ENCODE data around the gene UNC13A.

Gene UNC13A

GRCh38 chr19:17659996-17660395 lies 28.2 kb downstream of the UNC13A start:
- no peak for DNase-seq

GRCh38 chr19:17658666-17659065 lies 29.5 kb downstream of the UNC13A start:
- DNase-seq, result no peak

- DNase-seq, result no peak
Observed at GRCh38 chr19:17658240-17658639, 29.9 kb downstream of the UNC13A start.

- no peak for DNase-seq
Observed at GRCh38 chr19:17656970-17657369, 31.2 kb downstream of the UNC13A start.

- no peak for DNase-seq
Observed at GRCh38 chr19:17655751-17656472, 32.2 kb downstream of the UNC13A start.

GRCh38 chr19:17654993-17655392 lies 33.2 kb downstream of the UNC13A start:
- DNase-seq, result no peak

- DNase-seq, result no peak
Observed at GRCh38 chr19:17652627-17653026, 35.5 kb downstream of the UNC13A start.

- DNase-seq, result no peak
Observed at GRCh38 chr19:17648786-17649185, 39.4 kb downstream of the UNC13A start.

GRCh38 chr19:17648097-17648660 lies 40.0 kb downstream of the UNC13A start:
- no peak for DNase-seq

- no peak for DNase-seq
Observed at GRCh38 chr19:17647071-17648020, 40.8 kb downstream of the UNC13A start.

GRCh38 chr19:17646441-17646840 lies 41.7 kb downstream of the UNC13A start:
- no peak for DNase-seq

- DNase-seq, result no peak
Observed at GRCh38 chr19:17645339-17645963, 42.7 kb downstream of the UNC13A start.

GRCh38 chr19:17642656-17643055 lies 45.5 kb downstream of the UNC13A start:
- no peak for DNase-seq

GRCh38 chr19:17641846-17642245 lies 46.3 kb downstream of the UNC13A start:
- DNase-seq, result no peak

GRCh38 chr19:17641181-17641580 lies 47.0 kb downstream of the UNC13A start:
- DNase-seq, result no peak

- DNase-seq, result no peak
Observed at GRCh38 chr19:17633700-17634099, 54.5 kb downstream of the UNC13A start.

GRCh38 chr19:17632577-17632976 lies 55.6 kb downstream of the UNC13A start:
- no peak for DNase-seq

- no peak for DNase-seq
Observed at GRCh38 chr19:17629760-17630159, 58.4 kb downstream of the UNC13A start.

- DNase-seq, result no peak
Observed at GRCh38 chr19:17627921-17628320, 60.2 kb downstream of the UNC13A start.

GRCh38 chr19:17627161-17627560 lies 61.0 kb downstream of the UNC13A start:
- no peak for DNase-seq

- no peak for DNase-seq
Observed at GRCh38 chr19:17626456-17627015, 61.6 kb downstream of the UNC13A start.

- DNase-seq, result no peak
Observed at GRCh38 chr19:17625980-17626379, 62.2 kb downstream of the UNC13A start.

- DNase-seq, result no peak
Observed at GRCh38 chr19:17625043-17625442, 63.1 kb downstream of the UNC13A start.

Data from stimulated activated naive CD4-positive, alpha-beta T cell treated with Interleukin-2 at 50 U/mL for 16 hours (primary cell).